GM18507 (cell line): Measurements from ENCODE around the gene APBA1.
"Not testable (repeated sequence)": the region's sequence is repeated elsewhere in the genome, so short reads cannot be mapped to it uniquely, and the experiment has no call there.

Experiments
- DNase-seq: peaks from one replicate; pipeline ENCODE4 v3.0.0; 2011; ENCODE audit warnings: low read depth; ENCODE audit not compliant: insufficient read length; ENCODE audit errors: extremely low spot score
- FAIRE-seq: peaks from 2 replicates; lab custom pipeline; 2011; peaks lifted over from hg19 to GRCh38; lab: Jason Lieb, UNC

Gene APBA1

GRCh38 chr9:69432623-69433022, 239.5 kb downstream of the APBA1 start:
- DNase-seq: no peak
- no peak for FAIRE-seq

- FAIRE-seq: no peak
- DNase-seq: no peak
Measured at GRCh38 chr9:69431777-69432176, 240.4 kb downstream of the APBA1 start.

GRCh38 chr9:69431203-69431602, 241.0 kb downstream of the APBA1 start:
- DNase-seq (no peak), FAIRE-seq (no peak)

GRCh38 chr9:69430206-69430605, 242.0 kb downstream of the APBA1 start:
- no peak for FAIRE-seq

GRCh38 chr9:69429281-69429680, 242.9 kb downstream of the APBA1 start:
- DNase-seq (no peak), FAIRE-seq (no peak)

More at GRCh38 chr9:69430206-69430605, 242.0 kb downstream of the APBA1 start:
- DNase-seq: no peak

- no peak for FAIRE-seq
- no peak for DNase-seq
Measured at GRCh38 chr9:69428017-69428785, 244.0 kb downstream of the APBA1 start.

GRCh38 chr9:69427286-69427685, 244.9 kb downstream of the APBA1 start:
- DNase-seq (no peak), FAIRE-seq (no peak)

GRCh38 chr9:69425136-69425801, 246.9 kb downstream of the APBA1 start:
- DNase-seq (no peak), FAIRE-seq (no peak)

- DNase-seq: peak; percentile 59
- FAIRE-seq: peak; percentile 78
Measured at GRCh38 chr9:69421908-69422801, 250.0 kb downstream of the APBA1 start.

GRCh38 chr9:69420611-69421270, 251.4 kb downstream of the APBA1 start:
- DNase-seq (no peak), FAIRE-seq (no peak)

GRCh38 chr9:69412741-69413150, 259.4 kb downstream of the APBA1 start:
- no peak for FAIRE-seq
- no peak for DNase-seq

- FAIRE-seq: no peak
- DNase-seq: no peak
Measured at GRCh38 chr9:69411931-69412740, 260.0 kb downstream of the APBA1 start.

- no peak for FAIRE-seq
- DNase-seq: no peak
Measured at GRCh38 chr9:69411246-69411645, 260.9 kb downstream of the APBA1 start.

- not testable (repeated sequence) for DNase-seq, FAIRE-seq
Measured at GRCh38 chr9:69409936-69410335, 262.2 kb downstream of the APBA1 start.

- DNase-seq (no peak), FAIRE-seq (no peak)
Measured at GRCh38 chr9:69400470-69400869, 271.7 kb downstream of the APBA1 start.

- DNase-seq (no peak), FAIRE-seq (no peak)
Measured at GRCh38 chr9:69397384-69398214, 274.6 kb downstream of the APBA1 start.

- FAIRE-seq: no peak
- no peak for DNase-seq
Measured at GRCh38 chr9:69396759-69397158, 275.4 kb downstream of the APBA1 start.

- no peak for FAIRE-seq
- DNase-seq: no peak
Measured at GRCh38 chr9:69395718-69396117, 276.5 kb downstream of the APBA1 start.
